GM12864 (cell line): ENCODE results near the gene STK17A.

ENCODE experiments used
- DNase-seq: peaks from one replicate; pipeline ENCODE4 v3.0.0-alpha.2; 2011; ENCODE audit warnings: low read depth
- H3K4me3 ChIP-seq: 2 replicates; pipeline ENCODE4 v1.5.1; 2011; ENCODE audit warnings: mild to moderate bottlenecking, low read depth, low read length, control low read depth
- CTCF ChIP-seq: IDR thresholded peaks from 2 replicates; pipeline ENCODE4 v1.5.1; 2011; ENCODE audit warnings: low read depth, mild to moderate bottlenecking, moderate library complexity, low read length, control low read depth, inconsistent platforms; ENCODE audit errors: missing control alignments

STK17A gene

GRCh38 chr7:43642897-43643630 lies 60.2 kb downstream of the STK17A start:
- no peak for TF ChIP-seq CTCF
- DNase-seq: no peak
- no peak overlapping the region for H3K4me3 ChIP-seq

- no peak for DNase-seq
- H3K4me3 ChIP-seq: no peak overlapping the region
- no peak for TF ChIP-seq CTCF
Measured at GRCh38 chr7:43643846-43644245, 60.9 kb downstream of the STK17A start.

GRCh38 chr7:43645699-43646226 lies 62.9 kb downstream of the STK17A start:
- no peak overlapping the region for H3K4me3 ChIP-seq
- DNase-seq: no peak
- TF ChIP-seq CTCF: no peak

GRCh38 chr7:43646603-43647338 lies 63.9 kb downstream of the STK17A start:
- DNase-seq: no peak
- H3K4me3 ChIP-seq: no peak overlapping the region
- no peak for TF ChIP-seq CTCF

GRCh38 chr7:43647339-43647672 lies 64.4 kb downstream of the STK17A start:
- no peak for TF ChIP-seq CTCF
- H3K4me3 ChIP-seq: no peak overlapping the region
- no peak for DNase-seq

- DNase-seq: no peak
- H3K4me3 ChIP-seq: peak overlapping the region; percentile 30; the same call in 1 of the 2 replicates
- TF ChIP-seq CTCF: no peak
Measured at GRCh38 chr7:43647673-43648472, 65.0 kb downstream of the STK17A start.
